Measurements from ENCODE around the gene ADCY7. TPM values are rescaled to one million over a fixed set of nuclear protein-coding genes. Genes with fewer than 3 reads are reported as not detected.

The ADCY7 gene
- total and polyA plus RNA-seq, 2 experiments from 2014 or later: 9.3 to 28.8 TPM

- no peaks in the 10 kb centered on the region for H3K27me3 ChIP-seq
- no peak for TF ChIP-seq CTCF (IDR thresholded peaks at IDR 0.05; ENCODE audit: low read depth, low read length)
- no peak overlapping the region for H3K4me3 ChIP-seq
- no peaks in the 10 kb centered on the region for H3K36me3 ChIP-seq
- peak in 1 of 2 donors; percentile 43 for DNase-seq (ENCODE audit: low read depth in 1 of 2, low spot score in 1 of 2)
- H3K4me1 ChIP-seq (ENCODE audit: low read depth): peaks cover 15% of the 10 kb centered on the region
- no peak overlapping the region for H3K27ac ChIP-seq
- H3K9me3 ChIP-seq (ENCODE audit: low read depth): no peaks in the 10 kb centered on the region
Observed at GRCh38 chr16:50300942-50301625, 34.7 kb downstream of the ADCY7 start.

GRCh38 chr16:50301626-50302471, 35.5 kb downstream of the ADCY7 start:
- Histone ChIP-seq H3K4me3 (no peak overlapping the region), H3K9me3 (ENCODE audit: low read depth) (no peaks in the 10 kb centered on the region), H3K36me3 (no peaks in the 10 kb centered on the region), H3K27ac (no peak overlapping the region), H3K4me1 (ENCODE audit: low read depth) (peaks cover 15% of the 10 kb centered on the region), H3K27me3 (no peaks in the 10 kb centered on the region)
- peak in 1 of 2 donors; percentile 75 for DNase-seq (ENCODE audit: low read depth in 1 of 2, low spot score in 1 of 2)
- TF ChIP-seq CTCF (IDR thresholded peaks at IDR 0.05; ENCODE audit: low read depth, low read length): no peak

- no peak for DNase-seq (ENCODE audit: low read depth in 1 of 2, low spot score in 1 of 2)
- TF ChIP-seq CTCF (IDR thresholded peaks at IDR 0.05; ENCODE audit: low read depth, low read length): no peak
- H3K27ac ChIP-seq: no peak overlapping the region
- no peaks in the 10 kb centered on the region for H3K9me3 ChIP-seq (ENCODE audit: low read depth)
- H3K36me3 ChIP-seq: no peaks in the 10 kb centered on the region
- H3K27me3 ChIP-seq: no peaks in the 10 kb centered on the region
- H3K4me1 ChIP-seq (ENCODE audit: low read depth): peaks cover 14% of the 10 kb centered on the region
- no peak overlapping the region for H3K4me3 ChIP-seq
Observed at GRCh38 chr16:50302472-50303005, 36.2 kb downstream of the ADCY7 start.

- no peak overlapping the region for H3K27ac ChIP-seq
- DNase-seq (ENCODE audit: low read depth in 1 of 2, low spot score in 1 of 2): peak in 1 of 2 donors; percentile 72
- no peaks in the 10 kb centered on the region for H3K9me3 ChIP-seq (ENCODE audit: low read depth)
- peaks cover 8% of the 10 kb centered on the region for H3K4me1 ChIP-seq (ENCODE audit: low read depth)
- no peak for TF ChIP-seq CTCF (IDR thresholded peaks at IDR 0.05; ENCODE audit: low read depth, low read length)
- H3K27me3 ChIP-seq: no peaks in the 10 kb centered on the region
- no peak overlapping the region for H3K4me3 ChIP-seq
- no peaks in the 10 kb centered on the region for H3K36me3 ChIP-seq
Observed at GRCh38 chr16:50303041-50303604, 36.8 kb downstream of the ADCY7 start.

DNA sequence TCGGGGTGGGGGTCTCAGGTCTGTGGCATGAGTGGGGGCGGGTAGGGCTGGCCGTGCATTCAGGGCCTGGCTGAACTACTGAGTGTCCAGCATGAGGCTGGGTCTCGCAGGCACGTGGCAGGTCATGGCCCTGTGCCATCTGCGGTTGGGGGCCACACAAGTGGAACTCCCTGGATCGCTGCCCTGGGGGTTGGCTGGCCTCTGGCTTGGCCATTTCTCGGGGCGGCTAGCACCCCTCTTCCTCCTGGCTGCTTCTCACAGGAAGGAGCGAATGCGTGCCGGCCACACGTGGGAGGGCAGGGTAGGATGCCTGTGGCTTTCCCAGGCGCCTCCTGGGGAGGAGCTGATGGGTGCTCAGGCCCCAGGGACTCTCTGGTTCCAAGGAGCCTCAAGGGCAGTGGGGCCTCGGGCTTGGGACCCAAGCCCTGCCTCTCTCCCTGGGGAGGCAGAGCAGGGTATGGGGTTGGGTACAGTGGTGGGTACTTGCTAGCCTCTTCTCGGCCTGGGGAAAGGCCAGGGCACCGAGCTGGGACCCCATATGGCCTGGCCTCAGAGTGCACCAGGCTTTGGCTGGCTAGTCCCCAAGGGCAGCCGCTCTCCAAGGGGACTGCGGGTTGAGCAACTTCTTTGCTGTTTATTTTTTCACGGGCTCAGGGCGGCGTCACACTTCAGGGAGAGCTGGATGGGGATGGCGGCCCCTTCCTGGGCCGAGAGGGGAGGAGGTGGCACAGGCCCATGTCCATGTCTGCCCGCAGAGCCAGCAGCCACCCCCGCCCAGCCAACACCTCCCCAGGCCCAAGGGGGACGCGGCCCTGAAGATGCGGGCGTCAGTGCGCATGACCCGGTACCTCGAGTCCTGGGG, 37.5 kb downstream of the ADCY7 start:
- no peak for TF ChIP-seq CTCF (IDR thresholded peaks at IDR 0.05; ENCODE audit: low read depth, low read length)
- Histone ChIP-seq H3K4me1 (ENCODE audit: low read depth) (peaks cover 6% of the 10 kb centered on the region), H3K9me3 (ENCODE audit: low read depth) (no peaks in the 10 kb centered on the region), H3K36me3 (no peaks in the 10 kb centered on the region), H3K27ac (no peak overlapping the region), H3K4me3 (no peak overlapping the region), H3K27me3 (no peaks in the 10 kb centered on the region)
- peak in 1 of 2 donors; percentile 91 for DNase-seq (ENCODE audit: low read depth in 1 of 2, low spot score in 1 of 2)

Data from cardiac muscle cell (in vitro differentiated cells and primary cell).